Neuron (in vitro differentiated cells): Measurements from ENCODE around the gene KIAA1549.

Experiments used
- H2AFZ ChIP-seq: one replicate; pipeline ENCODE4 v1.6.1; 2013; ENCODE audit warnings: low read depth, mild to moderate bottlenecking, inconsistent platforms, low read length, moderate library complexity
- H3K27me3 ChIP-seq: one replicate; pipeline ENCODE4 v1.6.1; 2013; ENCODE audit warnings: low read length; ENCODE audit not compliant: insufficient read depth
- H3K36me3 ChIP-seq: one replicate; pipeline ENCODE4 v1.6.1; 2013; ENCODE audit warnings: low read length; ENCODE audit not compliant: insufficient read depth
- H3K4me1 ChIP-seq: one replicate; pipeline ENCODE4 v1.6.1; 2013; ENCODE audit warnings: low read length; ENCODE audit not compliant: insufficient read depth
- H3K4me3 ChIP-seq: 2 replicates; pipeline ENCODE4 v1.5.1; 2013; ENCODE audit warnings: mild to moderate bottlenecking, low read length, moderate library complexity
- H3K9me3 ChIP-seq: one replicate; pipeline ENCODE4 v1.6.1; 2013; ENCODE audit warnings: low read length

The KIAA1549 gene

GRCh38 chr7:138924501-138925225 is 56.5 kb downstream of the KIAA1549 start:
- Histone ChIP-seq H3K4me3 (no peak overlapping the region), H3K27me3 (no peaks in the 10 kb centered on the region), H3K36me3 (no peaks in the 10 kb centered on the region), H3K9me3 (no peaks in the 10 kb centered on the region), H3K4me1 (no peaks in the 10 kb centered on the region), H2AFZ (no peak overlapping the region)

DNA sequence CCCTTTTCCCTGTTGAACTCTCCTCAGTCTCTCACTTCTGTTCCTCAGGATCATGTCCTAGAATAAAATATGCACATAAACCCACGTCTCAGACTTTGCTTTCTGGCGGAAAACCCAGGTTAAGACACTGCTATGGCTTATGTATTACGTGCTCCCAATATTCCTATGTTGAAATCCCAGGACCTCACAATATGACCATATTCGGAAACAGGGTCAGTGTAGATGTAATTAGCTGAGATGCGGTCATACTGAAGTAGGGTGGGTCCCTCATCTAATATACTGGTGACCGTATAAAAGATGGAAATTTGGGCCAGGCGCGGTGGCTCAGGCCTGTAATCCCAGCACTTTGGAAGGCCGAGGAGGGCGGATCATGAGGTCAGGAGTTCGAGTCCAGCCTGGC is 59.9 kb downstream of the KIAA1549 start:
- Histone ChIP-seq H3K4me3 (no peak overlapping the region), H3K4me1 (no peaks in the 10 kb centered on the region), H3K36me3 (peaks cover 32% of the 10 kb centered on the region), H2AFZ (no peak overlapping the region), H3K9me3 (peaks cover 10% of the 10 kb centered on the region), H3K27me3 (no peaks in the 10 kb centered on the region)

DNA sequence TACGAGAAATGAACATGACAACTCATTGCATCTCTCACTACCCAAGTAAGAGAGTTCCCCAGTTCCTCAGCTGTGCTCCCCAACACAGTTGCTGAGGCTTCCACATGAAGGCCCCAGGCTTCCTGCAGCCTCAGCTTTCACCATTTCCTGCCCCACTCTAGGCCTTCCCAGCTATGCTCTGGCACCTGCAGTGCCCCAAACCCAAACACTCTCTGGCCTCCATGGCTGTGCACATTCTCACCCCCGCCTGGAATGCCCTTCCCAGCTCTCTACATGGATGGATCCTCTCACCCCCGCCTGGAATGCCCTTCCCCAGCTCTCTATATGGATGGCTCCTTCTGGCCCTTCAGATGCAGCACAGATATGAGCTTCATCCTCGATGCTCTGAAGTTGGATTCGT is 61.3 kb downstream of the KIAA1549 start:
- no peak overlapping the region for H3K4me3 ChIP-seq
- H3K27me3 ChIP-seq = no peaks in the 10 kb centered on the region
- H3K4me1 ChIP-seq = no peaks in the 10 kb centered on the region
- peaks cover 42% of the 10 kb centered on the region for H3K36me3 ChIP-seq
- no peak overlapping the region for H2AFZ ChIP-seq
- peaks cover 10% of the 10 kb centered on the region for H3K9me3 ChIP-seq

DNA sequence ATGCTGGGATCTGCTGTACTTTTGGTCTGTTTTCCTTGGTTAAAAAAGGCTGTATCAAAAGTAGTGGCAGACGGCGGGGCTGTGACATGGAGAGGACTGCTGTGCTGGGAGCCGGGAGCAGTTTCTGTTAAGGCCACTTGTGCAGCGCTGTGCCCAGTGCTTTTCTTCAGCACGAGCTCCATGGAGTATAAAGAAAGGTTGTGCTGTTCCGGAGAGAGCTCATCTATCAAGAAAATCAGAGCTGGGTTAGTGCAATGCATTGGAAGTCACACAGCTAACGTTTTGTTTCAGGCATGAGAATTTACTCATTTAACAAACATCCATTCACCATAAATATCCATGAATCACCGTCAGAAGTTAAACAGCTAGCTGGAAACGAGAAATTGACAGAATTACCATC is 62.0 kb downstream of the KIAA1549 start:
- no peaks in the 10 kb centered on the region for H3K27me3 ChIP-seq
- no peak overlapping the region for H3K4me3 ChIP-seq
- H3K9me3 ChIP-seq = peaks cover 10% of the 10 kb centered on the region
- peaks cover 45% of the 10 kb centered on the region for H3K36me3 ChIP-seq
- H2AFZ ChIP-seq = no peak overlapping the region
- no peaks in the 10 kb centered on the region for H3K4me1 ChIP-seq

DNA sequence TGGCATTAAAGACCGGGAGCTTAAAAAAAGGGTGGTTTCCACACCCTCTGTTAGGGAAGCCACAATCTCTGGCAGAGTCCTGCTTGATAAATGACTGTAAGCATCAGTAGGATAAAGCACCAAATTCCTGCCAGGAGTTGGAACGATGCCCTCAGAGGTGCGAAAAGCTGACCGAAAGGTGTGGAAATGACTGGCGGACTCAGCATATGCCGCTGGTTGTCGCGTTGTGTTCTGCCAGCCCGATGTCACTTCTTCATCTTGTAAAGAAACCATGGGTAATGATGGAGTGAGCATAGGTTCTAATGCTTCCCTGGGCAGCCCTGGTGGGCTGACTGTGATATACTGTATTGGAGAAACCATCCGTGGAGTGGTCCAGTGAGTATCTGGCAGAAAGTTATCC is 62.4 kb downstream of the KIAA1549 start:
- Histone ChIP-seq H3K4me1 (no peaks in the 10 kb centered on the region), H3K27me3 (no peaks in the 10 kb centered on the region), H2AFZ (no peak overlapping the region), H3K9me3 (peaks cover 10% of the 10 kb centered on the region), H3K36me3 (peaks cover 45% of the 10 kb centered on the region), H3K4me3 (no peak overlapping the region)

- Histone ChIP-seq H3K9me3 (peaks cover 10% of the 10 kb centered on the region), H3K36me3 (peaks cover 45% of the 10 kb centered on the region), H3K27me3 (no peaks in the 10 kb centered on the region), H2AFZ (no peak overlapping the region), H3K4me1 (no peaks in the 10 kb centered on the region), H3K4me3 (no peak overlapping the region)
Measured at GRCh38 chr7:138918176-138918575, 63.0 kb downstream of the KIAA1549 start.

DNA sequence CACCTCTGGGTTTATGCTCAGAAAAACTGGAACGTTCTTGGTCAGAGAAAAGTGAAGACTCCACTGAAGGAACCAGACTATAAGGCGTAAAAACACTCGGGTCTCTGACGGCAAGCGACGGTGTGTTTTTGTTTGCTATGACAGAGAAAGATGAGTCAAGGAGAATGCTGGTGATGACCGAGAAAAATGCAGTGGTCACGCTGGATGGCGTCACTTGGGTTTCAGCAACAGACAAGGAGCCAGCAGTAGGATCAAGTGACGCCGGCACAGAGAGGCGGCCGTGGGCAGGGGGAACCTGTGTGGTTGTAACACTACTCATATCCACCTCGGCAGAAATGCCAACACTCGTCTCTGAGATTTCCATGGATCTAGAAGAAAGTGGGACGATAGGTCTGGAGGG is 63.4 kb downstream of the KIAA1549 start:
- Histone ChIP-seq H2AFZ (no peak overlapping the region), H3K4me3 (no peak overlapping the region), H3K36me3 (peaks cover 45% of the 10 kb centered on the region), H3K9me3 (peaks cover 10% of the 10 kb centered on the region), H3K4me1 (no peaks in the 10 kb centered on the region), H3K27me3 (no peaks in the 10 kb centered on the region)

DNA sequence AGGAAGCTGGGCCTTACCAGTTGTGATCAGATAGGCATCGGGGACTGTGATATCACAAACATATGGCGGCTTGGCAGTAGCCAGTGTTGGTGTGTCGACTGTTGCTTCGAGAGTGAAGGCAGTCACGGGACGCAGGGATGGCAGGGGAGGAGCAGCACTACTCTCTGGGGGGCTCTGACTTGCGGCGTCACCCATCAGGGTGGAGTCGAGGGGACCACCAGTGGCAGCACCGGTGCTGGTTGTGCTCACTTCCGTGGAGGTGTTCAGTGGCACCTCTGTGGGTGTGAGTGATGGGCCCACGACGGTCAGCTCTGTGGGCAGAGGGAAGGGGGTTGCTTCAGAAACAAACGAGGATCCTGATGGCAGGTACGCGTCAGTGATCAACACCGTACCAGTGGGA is 64.5 kb downstream of the KIAA1549 start:
- Histone ChIP-seq H3K4me3 (no peak overlapping the region), H3K36me3 (peaks cover 52% of the 10 kb centered on the region), H3K27me3 (no peaks in the 10 kb centered on the region), H3K4me1 (no peaks in the 10 kb centered on the region), H2AFZ (no peak overlapping the region), H3K9me3 (peaks cover 10% of the 10 kb centered on the region)

DNA sequence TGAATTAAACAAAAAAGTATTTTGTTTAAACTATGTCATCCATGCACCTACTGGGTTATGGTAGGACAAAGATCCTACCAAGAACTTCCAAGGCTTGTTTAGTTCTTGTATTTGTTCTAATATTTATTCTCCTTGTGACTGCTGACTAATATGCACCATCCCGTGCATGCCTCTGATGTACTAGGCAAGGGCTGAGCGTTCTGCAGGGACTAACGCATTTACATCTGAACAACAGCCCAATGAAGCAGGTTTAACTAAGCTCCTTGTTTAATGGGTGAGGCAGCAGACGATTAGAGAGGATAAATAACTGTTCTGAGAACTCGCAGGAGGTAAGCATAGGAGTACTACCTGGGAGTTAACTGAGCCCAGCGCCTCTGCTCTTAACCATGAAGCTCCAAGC is 64.9 kb downstream of the KIAA1549 start:
- Histone ChIP-seq H3K36me3 (peaks cover 53% of the 10 kb centered on the region), H2AFZ (no peak overlapping the region), H3K27me3 (no peaks in the 10 kb centered on the region), H3K4me1 (no peaks in the 10 kb centered on the region), H3K9me3 (peaks cover 10% of the 10 kb centered on the region), H3K4me3 (no peak overlapping the region)

GRCh38 chr7:138913783-138914182 is 67.4 kb downstream of the KIAA1549 start:
- Histone ChIP-seq H3K9me3 (peaks cover 8% of the 10 kb centered on the region), H3K27me3 (no peaks in the 10 kb centered on the region), H2AFZ (no peak overlapping the region), H3K4me3 (no peak overlapping the region), H3K4me1 (no peaks in the 10 kb centered on the region), H3K36me3 (peaks cover 60% of the 10 kb centered on the region)

GRCh38 chr7:138911007-138911406 is 70.2 kb downstream of the KIAA1549 start:
- H3K9me3 ChIP-seq = no peaks in the 10 kb centered on the region
- no peaks in the 10 kb centered on the region for H3K27me3 ChIP-seq
- H2AFZ ChIP-seq = no peak overlapping the region
- H3K4me3 ChIP-seq = no peak overlapping the region
- peaks cover 60% of the 10 kb centered on the region for H3K36me3 ChIP-seq
- no peaks in the 10 kb centered on the region for H3K4me1 ChIP-seq

DNA sequence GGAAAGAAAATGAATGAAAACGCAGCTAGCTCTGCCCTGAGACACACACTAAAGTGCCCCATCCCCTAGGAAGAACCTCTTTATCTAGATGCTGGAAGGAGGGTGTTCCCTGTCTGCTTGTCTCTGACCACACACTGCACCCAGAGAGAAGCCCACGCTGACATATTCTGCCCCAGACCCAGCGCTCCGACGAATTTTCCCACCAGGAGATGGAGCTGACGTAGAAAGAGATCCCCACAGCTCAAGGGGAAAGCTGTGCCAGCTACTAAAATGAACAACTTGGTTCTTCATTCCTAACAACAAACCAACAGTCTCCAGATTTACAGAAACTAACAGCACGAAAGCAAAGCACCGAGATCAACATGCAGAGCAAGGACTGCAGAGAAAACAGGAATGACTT is 73.3 kb downstream of the KIAA1549 start:
- peaks cover 75% of the 10 kb centered on the region for H3K36me3 ChIP-seq

GRCh38 chr7:138907201-138907847 is 73.9 kb downstream of the KIAA1549 start:
- Histone ChIP-seq H3K36me3 (peaks cover 77% of the 10 kb centered on the region), H3K27me3 (no peaks in the 10 kb centered on the region), H3K9me3 (no peaks in the 10 kb centered on the region), H3K4me1 (no peaks in the 10 kb centered on the region), H2AFZ (no peak overlapping the region), H3K4me3 (no peak overlapping the region)

More for the DNA sequence above, 73.3 kb downstream of the KIAA1549 start:
- Histone ChIP-seq H2AFZ (no peak overlapping the region), H3K4me1 (no peaks in the 10 kb centered on the region), H3K4me3 (no peak overlapping the region), H3K27me3 (no peaks in the 10 kb centered on the region), H3K9me3 (no peaks in the 10 kb centered on the region)
